ENCODE results near the gene C12orf42.

C12orf42 gene

GRCh38 chr12:103498990-103499389 lies 3.2 kb upstream of the C12orf42 start:
- no peak for DNase-seq (ENCODE audit: extremely low read depth, low read depth)
- H3K4me3 ChIP-seq (replicated peaks; ENCODE audit: low read depth, low read length) = no peak overlapping the region
- TF ChIP-seq CTCF (IDR thresholded peaks at IDR 0.05; ENCODE audit: low read depth, low read length, missing control alignments) = no peak

GRCh38 chr12:103494734-103495468 lies 867 bp downstream of the C12orf42 start:
- no peak for TF ChIP-seq CTCF (IDR thresholded peaks at IDR 0.05; ENCODE audit: low read depth, low read length, missing control alignments)
- no peak overlapping the region for H3K4me3 ChIP-seq (replicated peaks; ENCODE audit: low read depth, low read length)
- DNase-seq (ENCODE audit: extremely low read depth, low read depth) = no peak

GRCh38 chr12:103494051-103494733 lies 1.6 kb downstream of the C12orf42 start:
- DNase-seq (ENCODE audit: extremely low read depth, low read depth) = no peak
- H3K4me3 ChIP-seq (replicated peaks; ENCODE audit: low read depth, low read length) = no peak overlapping the region
- TF ChIP-seq CTCF (IDR thresholded peaks at IDR 0.05; ENCODE audit: low read depth, low read length, missing control alignments) = no peak

GRCh38 chr12:103493199-103493598 lies 2.6 kb downstream of the C12orf42 start:
- TF ChIP-seq CTCF (IDR thresholded peaks at IDR 0.05; ENCODE audit: low read depth, low read length, missing control alignments) = no peak
- H3K4me3 ChIP-seq (replicated peaks; ENCODE audit: low read depth, low read length) = no peak overlapping the region
- DNase-seq (ENCODE audit: extremely low read depth, low read depth) = no peak

- H3K4me3 ChIP-seq (replicated peaks; ENCODE audit: low read depth, low read length) = no peak overlapping the region
- TF ChIP-seq CTCF (IDR thresholded peaks at IDR 0.05; ENCODE audit: low read depth, low read length, missing control alignments) = no peak
Measured at GRCh38 chr12:103482365-103482764, 13.4 kb downstream of the C12orf42 start.

GRCh38 chr12:103475073-103475472 lies 20.7 kb downstream of the C12orf42 start:
- DNase-seq (ENCODE audit: extremely low read depth, low read depth) = no peak
- no peak overlapping the region for H3K4me3 ChIP-seq (replicated peaks; ENCODE audit: low read depth, low read length)
- no peak for TF ChIP-seq CTCF (IDR thresholded peaks at IDR 0.05; ENCODE audit: low read depth, low read length, missing control alignments)

More at GRCh38 chr12:103482365-103482764, 13.4 kb downstream of the C12orf42 start:
- no peak for DNase-seq (ENCODE audit: extremely low read depth, low read depth)
